GM18867 (cell line): ENCODE measurements around the gene NCMAP.
"Not testable (repeated sequence)": the region's sequence is repeated elsewhere in the genome, so short reads cannot be mapped to it uniquely, and the experiment has no call there.

Experiments used
- ATAC-seq: cut with Tn5 transposase; IDR thresholded peaks from one replicate; pipeline ENCODE4 v1.9.1; 2021; ENCODE audit warnings: mild to moderate bottlenecking, moderate library complexity; ENCODE audit not compliant: unreplicated experiment

NCMAP gene, protein sequence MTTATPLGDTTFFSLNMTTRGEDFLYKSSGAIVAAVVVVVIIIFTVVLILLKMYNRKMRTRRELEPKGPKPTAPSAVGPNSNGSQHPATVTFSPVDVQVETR

DNA sequence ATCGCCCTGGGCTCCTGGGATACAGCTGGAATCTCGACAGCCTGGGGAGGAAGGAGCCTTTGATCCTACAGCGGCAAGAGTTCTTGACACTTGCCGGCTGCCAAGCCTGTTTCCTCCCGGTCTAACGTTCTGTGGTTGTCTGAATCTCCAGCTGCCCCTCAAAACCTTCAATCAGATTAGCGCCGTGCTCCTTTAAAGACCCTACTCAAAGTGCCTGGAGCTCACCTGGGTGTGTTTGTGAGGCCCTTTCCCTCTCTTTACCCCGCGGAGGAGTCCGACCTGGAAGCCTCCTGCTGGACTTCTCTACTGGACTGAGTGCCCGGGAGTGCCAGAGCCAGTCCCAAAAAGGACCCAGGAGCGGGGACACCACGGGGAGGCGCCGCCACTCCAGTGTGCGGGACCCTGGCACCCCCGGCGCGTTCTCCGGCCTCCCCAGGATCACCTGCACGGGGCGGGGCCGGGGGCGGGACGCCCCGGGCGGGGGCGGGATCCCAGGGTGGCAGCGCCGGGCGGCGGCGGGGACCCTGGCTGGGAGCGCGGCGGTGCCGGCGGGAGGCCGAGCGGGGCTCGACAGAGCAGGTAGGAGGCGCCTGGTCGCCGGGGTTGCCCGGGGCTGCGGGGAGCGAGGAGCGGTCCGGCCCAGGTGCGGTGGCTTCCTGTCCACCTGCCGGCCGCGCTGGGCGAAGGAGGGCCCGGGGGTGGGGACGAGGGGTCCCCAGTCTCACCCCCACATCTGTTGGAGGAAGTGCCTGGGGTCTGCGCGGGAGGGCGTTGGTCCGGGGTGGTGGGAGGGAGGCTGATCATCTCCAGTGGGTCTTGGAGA lies at the start of gene NCMAP:
Gene NCMAP (plus strand): TSS at position 497 of the 823 bp plus-strand sequence. CDS start 39,344 bp downstream, outside the sequence.
- ATAC-seq: no peak

DNA sequence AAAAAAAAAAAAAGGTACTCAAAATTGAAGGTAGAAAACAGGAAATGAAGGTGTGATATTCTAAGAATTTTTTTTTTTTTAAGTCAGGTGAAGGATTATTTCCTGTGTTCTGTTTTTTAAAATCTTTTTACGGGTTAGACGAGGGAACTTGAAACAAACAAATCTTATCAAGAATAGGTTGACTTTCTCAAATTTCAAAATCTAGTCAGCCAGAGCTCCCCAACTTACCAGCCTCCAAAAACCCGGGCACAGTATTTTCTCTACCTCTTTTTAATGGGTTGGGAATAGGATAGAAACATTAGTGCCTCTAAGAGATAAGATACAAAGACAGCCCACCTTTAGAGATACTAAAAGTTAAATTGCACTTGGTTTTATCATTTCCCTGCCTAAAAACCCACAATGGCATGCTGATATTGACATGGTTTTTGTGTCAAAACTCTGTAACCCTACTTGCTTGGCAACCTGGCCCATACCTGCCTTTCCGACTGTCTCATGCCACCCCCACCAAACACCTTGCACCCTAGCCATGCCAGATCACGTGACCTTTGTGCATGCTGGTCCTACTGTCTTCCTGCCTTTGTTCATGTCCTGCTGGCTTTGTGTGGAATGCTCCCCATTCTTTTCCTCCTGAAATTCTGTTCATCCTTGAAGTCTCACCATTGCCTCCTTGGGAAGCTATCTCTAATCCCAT lies 49.1 kb upstream of the NCMAP start:
- ATAC-seq: no peak

DNA sequence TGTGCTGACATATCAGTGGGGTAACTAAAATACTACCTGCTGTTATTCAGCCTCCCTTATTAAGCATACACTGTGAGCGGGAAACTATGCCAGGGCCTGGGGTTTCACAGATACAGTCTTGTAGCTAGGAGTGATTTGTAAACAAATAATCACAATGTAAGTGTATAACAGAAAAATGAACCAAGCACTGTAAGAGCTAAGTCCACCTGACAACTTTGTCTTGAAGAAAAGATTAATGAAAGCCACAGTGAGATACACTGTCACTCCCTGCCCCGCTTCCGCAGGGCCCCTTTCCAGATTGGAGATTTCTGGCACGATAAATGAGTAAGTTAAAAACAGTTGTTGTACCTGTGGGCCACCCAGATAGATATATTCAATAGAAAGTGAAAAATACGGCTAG lies 48.5 kb upstream of the NCMAP start:
- ATAC-seq: no peak

DNA sequence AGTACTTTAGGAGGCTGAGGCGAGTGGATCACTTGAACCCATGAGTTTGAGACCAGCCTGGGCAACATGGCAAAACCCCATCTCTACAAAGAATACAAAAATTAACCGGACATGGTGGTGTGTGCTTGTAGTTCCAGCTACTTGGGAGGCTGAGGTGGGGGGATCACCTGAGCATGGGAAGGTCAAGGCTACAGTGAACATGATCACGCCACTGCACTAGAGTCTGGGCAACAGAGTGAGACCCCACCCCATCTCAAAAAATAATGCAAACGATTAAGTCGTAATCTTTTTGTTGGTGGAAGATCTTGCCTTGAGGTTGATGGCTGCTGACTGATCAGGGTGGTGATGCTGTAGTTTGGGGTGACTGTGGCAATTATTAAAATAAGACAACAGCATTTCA lies 47.0 kb upstream of the NCMAP start:
- ATAC-seq: no peak

DNA sequence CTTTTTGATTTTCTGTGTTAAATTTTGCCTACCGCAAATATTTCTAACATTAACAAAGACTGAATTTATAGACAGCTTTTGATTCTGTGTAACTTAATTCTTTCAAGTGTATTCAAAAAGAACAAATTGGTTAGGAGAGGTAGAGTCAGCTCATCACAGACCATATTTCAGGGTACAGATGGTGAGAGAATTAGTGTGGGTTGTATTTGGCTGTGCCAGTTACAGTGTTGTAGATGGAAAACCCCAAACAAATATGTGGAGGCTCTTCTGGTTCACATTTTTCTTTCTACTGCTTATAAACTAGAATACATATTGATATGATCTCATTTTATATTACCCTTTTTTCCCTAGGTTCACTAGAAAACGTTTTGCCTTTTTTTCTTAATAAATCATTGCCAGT lies 42.2 kb upstream of the NCMAP start:
- ATAC-seq: no peak

DNA sequence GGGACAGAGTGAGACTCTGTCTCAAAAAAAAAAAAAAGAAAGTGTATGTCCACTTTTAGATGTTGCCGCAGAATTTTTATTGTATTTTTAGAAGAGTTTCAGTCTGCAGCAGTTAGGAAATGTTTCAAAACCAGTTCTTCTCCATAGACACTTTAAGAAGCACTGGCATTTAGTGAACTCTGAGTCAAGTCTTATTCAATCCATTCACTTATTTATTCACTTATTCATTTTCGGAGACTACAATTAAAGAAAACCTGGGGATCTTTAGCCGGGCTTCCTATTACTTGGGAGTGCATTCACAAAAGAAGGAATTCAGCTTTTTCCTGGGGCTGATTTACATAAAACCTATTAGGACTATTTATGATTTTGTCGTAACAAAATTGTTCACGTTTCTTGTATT lies 40.9 kb upstream of the NCMAP start:
- ATAC-seq: no peak

DNA sequence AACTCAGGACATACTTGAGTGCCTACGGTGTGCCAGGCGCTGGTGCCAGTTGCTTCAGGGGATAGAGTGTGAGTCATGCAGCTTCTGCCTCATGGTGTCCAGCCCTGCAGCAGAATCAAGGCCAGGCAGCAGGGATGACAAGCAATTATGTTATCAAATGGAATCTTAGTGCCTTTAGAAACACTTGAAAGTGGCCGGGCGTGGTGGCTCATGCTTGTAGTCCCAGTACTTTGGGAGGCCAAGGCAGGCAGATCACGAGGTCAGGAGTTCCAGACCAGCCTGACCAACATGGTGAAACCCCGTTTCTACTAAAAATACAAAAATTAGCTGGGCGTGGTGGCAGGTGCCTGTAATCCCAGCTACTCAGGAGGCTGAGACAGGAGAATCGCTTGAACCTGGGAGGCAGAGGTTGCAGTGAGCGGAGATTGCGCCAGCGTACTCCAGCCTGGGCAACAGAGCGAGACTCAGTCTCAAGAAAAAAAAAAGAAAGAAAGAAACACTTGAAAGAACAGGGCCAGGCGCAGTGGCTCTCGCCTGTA lies 40.1 kb upstream of the NCMAP start:
- ATAC-seq: not testable (repeated sequence)

DNA sequence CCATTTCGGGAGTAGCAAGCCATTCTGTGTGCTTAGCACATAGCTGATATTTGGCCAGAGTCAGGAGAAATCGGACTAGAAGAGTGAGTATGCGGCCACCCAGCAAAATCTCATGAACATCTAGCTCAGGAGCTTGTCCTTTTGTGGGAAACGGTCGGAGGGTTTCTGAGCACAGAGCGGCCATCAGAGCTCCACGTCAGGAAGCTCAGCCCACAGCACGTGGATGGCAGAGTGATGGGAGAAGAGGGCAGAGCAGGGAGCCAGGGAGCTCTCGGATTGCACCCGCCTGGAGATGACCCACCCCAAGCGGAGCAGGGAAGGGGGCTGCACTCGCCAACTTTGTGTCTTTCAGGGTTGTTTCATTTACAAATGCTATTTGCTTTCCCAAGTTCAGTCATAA lies 39.4 kb upstream of the NCMAP start:
- ATAC-seq: no peak

DNA sequence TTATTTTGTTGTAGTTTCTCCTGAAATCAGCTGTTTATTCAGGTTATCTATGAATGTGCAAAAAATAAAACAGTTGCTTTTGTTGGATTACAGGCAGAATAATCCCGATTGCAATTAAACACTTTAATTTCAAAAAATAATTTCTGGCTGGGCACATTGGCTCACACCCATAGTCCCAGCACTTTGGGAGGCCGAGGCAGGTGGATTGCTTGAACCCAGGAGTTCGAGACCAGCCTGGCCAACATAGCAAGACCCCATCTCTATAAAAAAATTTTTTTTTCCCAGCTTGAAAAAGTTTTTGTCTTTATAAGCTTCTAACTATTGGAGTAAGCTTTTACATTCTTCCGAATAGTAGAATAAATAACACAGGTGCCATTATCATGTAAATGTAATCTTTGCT lies 38.0 kb upstream of the NCMAP start:
- ATAC-seq: no peak

DNA sequence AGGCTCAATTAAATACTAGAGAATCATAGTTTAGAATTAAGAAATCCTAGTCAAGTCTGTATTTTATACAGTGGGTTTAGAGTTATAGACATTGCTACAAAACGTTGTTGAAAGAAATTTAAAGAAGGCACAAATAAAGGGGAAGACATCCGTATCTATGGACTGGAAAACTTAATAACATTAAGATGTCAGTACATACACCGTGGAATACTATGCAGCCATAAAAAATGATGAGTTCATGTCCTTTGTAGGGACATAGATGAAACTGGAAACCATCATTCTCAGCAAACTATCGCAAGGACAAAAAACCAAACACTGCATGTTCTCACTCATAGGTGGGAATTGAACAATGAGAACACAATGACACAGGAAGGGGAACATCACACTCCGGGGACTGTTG lies 35.6 kb upstream of the NCMAP start:
- not testable (repeated sequence) for ATAC-seq

DNA sequence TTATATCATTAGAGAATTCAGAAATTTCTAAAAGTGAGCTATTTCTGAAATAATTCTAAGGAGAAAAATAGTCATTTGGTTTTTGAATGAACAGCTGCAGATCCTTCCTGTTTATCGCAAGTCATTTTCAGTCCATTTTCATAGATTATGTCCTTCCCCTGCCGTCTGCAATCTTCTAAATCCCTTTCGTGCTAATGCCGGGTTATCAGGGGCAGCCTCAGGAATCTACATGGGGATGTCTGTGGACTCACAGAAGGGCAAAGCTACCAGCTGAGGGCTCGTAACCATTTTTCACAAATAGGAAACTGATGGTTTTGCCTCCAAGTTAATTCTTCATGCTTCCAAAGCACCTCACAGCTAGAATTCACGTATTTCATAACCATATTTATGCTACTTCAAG lies 30.3 kb upstream of the NCMAP start:
- ATAC-seq: no peak

DNA sequence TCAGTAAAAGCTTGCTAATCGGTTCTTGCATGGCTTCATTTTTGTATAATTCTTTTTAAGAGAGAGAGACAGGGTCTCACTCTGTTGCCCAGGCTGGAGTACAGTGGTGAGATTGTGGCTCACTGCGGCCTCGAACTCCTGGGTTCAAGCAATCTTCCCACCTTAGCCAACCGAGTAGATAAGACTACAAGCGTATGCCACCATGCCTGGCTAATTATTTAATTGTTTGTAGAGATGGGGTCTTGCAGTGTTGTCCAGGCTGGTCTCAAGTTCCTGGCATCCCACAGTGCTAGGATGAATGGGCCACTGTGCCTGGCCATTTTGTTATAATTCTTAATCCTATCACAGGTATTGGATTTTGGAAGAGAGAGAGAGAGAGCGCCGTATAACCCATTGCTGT lies 29.8 kb upstream of the NCMAP start:
- ATAC-seq: no peak

DNA sequence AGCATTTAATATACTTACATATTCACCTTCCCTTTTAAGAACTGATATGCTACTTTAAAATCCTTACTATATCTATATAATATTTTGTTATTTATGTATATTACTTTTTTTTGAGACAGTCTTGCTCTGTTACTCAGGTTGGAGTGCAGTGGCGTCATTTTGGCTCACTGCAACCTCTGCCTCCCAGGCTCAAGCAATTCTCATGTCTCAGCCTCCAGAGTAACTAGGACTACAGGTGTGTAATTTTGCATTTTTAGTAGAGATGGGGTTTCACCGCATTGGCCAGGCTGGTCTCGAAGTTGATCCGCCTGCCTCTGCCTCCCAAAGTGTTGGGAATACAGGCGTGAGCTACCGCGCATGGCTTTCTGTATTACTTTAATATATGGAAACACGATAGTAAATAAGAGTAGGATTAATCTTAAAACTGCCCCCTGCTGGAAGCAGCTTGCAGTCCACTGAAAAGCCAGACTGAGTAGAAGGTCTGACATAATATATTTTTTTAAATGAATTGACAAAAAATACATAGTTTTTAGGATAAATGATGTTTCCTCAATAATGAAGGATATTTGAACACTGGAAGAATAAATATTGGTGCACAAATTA lies 28.8 kb upstream of the NCMAP start:
- no peak for ATAC-seq

DNA sequence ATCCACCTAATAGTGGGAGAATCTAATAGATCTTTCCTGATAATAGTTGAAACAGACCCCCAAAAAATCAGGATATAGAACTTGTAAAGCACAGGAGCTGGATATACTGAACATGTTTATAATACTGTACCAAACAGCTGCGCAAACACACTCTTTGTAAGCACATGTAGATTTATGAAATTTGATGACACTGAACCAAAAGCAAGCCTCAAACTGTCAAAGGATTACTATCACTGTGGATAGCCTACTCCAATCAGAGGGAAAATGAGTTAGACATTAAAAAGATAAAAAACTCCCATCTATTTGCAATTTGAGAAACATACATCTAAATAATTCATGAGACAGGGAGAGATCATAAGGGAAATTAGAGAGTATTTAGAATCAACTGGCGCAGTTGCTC lies 27.1 kb upstream of the NCMAP start:
- ATAC-seq: no peak

DNA sequence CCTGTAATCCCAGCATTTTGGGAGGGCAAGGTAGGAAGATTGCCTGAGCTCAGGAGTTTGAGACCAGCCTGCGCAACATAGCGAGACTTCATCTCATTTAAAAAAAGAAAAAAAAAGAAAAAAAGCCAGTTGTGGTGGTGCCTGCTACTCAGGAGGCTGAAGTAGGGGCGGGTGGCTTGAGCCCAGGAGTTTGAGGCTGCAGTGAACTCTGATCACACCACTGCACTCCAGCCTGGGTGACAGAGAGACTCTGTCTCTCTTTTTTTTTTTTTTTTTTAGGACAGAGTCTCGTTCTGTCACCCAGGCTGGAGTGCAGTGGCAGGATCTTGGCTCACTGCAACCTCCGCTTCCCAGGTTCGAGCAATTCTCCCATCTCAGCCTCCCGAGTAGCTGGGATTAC lies 26.6 kb upstream of the NCMAP start:
- not testable (repeated sequence) for ATAC-seq

DNA sequence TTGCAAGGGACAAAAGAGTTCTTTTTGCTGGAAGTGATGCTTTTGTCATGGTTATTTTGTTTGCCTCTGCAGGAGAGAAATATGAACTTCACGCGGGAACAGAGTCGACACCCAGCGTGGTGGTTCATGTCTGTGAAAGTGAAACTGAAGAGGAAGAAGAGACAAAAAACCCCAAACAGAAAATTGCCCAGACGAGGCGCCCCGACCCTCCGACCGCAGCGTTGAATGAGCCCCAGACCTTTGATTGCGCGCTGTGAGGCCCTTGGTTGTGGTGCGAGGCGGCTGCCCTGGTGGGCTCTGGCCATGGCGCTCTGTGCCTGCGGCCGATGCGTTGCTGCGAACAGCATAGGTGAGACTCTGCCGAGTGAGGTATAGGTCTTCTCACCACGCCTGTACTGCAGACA lies 20.9 kb upstream of the NCMAP start:
- peak; percentile 63 for ATAC-seq

DNA sequence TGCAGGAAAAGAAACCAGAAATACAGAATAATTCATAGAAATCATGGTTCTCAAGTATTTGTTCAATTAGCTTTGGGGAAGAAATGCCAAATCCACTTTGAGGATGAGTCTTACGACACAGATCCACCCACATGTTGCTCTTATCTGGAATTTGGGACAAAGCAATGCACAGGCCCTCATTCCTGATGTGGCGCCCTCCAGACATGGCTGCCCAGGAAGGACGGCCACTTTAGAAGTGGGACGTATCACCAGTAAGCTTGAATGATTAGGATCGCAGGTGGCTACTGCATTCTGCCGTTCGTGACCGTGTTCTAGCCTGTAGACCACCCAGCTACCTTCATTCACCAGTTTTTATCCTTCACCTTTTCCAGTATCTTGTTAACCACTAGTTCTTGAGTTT lies 20.1 kb upstream of the NCMAP start:
- no peak for ATAC-seq

DNA sequence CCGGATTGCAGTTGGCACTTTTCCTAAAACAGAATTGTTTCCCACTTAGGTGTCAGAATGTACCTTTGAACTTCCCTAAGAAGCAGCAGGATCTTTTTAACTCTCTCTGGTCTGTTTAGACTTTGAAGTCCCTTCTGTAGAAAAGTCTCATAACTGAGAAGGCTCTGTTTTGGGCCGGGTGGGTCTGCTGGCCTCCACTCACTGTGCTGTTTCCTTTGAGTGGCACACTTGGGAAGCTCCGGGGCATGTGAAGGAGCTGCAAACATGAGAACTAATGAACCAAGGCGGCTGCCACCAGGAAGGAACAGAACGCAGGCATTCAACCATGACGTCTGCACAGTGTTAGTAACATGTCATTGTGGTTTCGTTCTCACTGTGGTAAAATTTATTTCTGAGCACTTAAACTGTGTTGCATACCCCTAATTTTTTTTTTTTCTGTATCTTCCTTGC lies 19.5 kb upstream of the NCMAP start:
- peak; percentile 69 for ATAC-seq

DNA sequence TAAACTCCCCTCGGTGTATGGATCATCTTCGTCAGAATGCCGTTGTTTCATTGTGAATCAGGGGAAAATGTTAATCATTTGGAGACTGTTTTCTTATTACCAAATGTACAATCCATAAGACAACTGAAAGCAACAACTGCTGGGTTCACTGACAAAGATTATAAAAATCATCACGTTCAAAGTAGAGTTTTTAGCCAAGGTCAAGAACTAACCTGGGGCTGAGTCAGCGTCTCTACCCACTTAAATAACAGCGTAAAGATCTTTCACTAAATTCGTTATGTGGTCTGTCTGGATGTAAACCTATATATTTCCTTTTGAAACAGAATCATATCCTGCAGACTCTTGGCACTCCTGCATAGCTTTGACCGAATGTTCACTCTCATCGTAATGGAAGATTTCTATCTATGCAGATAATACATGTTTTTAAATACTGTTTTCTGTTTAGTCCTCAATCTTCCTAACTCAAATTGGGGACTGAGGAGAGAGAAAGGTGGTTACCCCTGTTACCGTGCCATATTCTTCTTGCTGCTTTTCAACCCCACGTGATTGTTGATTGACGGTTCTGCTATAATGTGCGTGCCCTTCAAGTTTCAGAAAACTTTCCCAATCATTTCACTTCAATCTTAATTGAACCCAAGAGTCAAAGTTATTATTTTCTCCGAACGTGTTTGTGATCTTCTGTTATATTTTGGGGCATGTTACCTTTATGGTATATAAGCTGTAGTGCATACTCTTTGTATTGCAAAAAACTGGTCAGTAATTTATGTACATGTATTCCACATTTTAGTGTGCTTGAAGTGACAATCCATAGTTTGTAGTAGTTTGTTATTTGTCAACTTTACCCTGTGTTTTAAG lies 15.6 kb upstream of the NCMAP start:
- no peak for ATAC-seq

DNA sequence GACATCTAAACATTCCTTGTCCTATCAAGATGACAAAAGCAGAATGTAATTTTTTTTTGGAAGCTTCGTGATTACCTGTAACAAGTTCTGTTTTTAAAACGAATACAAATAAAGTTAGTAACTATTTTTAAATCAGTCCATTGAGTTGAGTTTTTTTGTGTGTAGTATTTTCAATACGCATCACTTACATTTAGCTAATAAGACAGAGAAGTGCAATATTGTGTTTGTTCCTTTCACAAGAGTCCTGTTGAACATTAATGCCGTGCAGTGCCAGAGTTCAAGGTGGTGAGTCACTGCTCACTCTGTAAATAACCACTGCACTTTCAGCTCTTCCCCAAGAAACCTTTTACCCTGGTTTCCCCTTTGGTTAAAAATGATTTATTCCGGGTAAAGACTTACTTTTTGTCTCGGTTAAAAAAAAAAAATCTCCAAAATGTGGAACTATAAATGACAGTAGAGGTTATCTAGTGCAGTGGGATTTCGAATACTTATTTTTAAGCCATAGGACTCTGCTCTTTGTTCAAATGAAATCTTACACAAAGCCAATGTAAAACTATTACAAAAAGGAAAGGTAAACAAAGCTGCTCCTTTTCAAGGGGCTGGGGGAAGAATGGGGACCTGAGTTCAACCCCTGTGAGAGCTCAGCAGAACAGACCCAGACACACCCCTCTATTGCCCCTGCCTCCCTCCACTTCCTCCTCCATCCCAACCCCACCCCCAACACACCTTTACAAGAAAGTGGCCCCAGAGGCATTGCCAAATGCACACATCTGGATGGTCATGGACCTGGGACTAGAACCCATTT lies 14.8 kb upstream of the NCMAP start:
- ATAC-seq: no peak
